GM19239 (cell line): ENCODE results near the gene PSG4.
"Not testable (repeated sequence)": the region's sequence is repeated elsewhere in the genome, so short reads cannot be mapped to it uniquely, and the experiment has no call there.

Source experiments
- DNase-seq: peaks from one replicate; pipeline ENCODE4 v3.0.0; 2011; ENCODE audit warnings: low spot score; ENCODE audit not compliant: insufficient read length
- FAIRE-seq: peaks from 2 replicates; lab custom pipeline; 2011; peaks lifted over from hg19 to GRCh38; lab: Jason Lieb, UNC

The PSG4 gene

DNA sequence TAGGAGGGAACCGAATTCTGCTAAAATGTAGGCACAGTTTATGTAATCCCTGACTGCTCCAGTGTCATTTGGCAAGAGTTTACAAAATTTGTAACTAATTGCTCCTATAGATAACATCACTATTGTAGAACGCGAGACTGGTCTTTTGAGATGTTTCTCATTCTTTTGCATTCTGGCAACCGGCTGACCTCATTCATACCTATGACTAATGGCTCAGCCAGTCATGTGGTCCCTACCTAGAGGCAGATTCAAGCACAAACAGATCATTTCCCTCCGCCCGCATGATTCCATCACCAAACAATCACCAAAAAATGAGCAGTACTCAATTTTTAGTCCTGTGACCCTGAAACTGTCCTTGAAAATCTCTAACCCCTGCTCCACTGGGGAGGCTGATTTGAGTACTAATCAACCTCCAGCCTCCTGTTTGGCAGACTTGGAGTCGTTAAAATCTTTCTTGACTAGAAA lies 4.1 kb downstream of the PSG4 start:
- not testable (repeated sequence) for FAIRE-seq, DNase-seq

DNA sequence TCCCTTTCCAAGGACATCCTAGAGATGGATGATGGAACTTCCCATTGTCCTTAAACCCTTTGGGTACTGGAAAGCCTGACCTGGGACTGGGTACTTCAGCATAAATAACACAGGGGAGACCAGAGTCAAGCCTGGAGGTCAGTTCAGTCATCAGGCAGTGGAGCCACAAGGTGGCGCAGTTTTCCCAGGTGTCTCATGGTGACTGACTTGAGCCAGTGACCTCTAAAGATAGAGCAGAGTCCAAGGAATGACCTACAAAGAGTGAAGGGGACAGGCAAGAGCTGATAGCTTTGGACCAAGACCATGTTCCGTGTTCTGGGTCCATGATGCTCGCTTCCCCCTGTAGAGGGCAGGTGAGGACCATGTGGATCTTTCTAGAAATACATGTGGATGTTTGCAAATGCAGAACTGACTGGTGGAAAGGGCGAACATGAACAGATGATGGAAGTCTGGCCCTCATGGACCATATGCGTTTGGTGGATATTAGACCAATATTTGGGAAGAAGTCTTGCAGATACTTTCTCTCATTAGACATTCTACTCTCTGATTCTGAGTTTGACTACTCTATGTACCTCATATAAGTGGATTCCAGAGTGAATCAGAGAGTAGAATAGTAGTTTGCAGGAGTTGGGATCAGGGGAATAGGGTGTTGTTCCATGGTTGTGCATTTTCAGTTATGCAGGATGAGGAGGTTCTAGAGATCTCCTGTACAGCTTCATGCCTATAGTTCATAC lies 6.6 kb downstream of the PSG4 start:
- not testable (repeated sequence) for FAIRE-seq, DNase-seq

DNA sequence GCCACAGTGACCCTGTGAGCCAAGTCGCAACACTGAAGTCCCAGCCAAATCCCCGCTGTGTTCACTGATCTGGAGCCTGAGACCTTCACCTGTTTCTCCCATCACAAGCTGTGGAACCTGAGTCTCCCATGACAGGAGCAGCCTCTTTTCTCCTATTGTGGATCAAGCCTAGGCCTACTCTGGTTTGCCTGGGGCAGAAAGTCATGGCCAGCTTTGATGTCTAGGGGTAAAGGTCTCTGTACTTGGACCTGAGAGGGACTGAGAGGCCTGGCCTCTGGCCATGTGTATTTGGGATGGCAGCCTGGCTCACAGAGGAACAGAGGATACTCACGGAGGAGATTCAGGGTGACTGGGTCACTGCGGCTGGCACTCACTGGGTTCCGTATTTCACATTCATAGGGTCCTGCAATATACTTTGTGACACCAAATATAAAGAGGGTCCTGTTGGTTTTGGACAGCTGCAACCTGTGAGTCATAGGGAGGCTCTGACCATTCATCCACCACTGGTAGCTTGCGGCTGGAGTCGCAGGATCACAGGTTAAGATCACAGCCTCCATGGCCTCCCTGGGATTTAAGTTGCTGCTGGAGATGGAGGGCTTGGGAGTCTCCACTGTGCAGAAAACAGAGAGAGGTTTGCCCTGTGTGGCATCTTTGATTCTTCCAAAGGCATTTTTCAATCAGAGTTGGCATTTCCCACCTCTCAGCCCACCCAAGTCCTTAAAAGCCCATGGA lies 7.6 kb downstream of the PSG4 start:
- not testable (repeated sequence) for FAIRE-seq, DNase-seq

DNA sequence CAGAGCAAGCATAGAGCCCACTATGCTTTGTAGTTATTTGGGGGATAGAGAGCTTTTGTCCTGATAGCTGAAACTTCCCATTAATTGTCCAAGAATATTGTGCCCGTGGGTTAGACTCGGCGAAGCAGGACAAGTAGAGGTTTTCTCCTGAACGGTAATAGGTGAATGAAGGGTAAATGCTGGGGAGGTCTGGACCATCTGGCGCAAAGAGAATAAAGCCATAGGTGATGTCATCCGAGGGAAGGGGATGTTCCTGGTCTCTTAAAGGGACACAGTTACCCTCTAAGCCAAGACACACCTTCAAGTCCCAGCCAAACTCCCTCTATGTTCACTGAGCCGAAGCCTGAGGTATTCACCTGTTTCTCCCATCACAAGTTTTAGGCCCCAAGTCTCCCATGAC lies 11.0 kb downstream of the PSG4 start:
- not testable (repeated sequence) for FAIRE-seq, DNase-seq

DNA sequence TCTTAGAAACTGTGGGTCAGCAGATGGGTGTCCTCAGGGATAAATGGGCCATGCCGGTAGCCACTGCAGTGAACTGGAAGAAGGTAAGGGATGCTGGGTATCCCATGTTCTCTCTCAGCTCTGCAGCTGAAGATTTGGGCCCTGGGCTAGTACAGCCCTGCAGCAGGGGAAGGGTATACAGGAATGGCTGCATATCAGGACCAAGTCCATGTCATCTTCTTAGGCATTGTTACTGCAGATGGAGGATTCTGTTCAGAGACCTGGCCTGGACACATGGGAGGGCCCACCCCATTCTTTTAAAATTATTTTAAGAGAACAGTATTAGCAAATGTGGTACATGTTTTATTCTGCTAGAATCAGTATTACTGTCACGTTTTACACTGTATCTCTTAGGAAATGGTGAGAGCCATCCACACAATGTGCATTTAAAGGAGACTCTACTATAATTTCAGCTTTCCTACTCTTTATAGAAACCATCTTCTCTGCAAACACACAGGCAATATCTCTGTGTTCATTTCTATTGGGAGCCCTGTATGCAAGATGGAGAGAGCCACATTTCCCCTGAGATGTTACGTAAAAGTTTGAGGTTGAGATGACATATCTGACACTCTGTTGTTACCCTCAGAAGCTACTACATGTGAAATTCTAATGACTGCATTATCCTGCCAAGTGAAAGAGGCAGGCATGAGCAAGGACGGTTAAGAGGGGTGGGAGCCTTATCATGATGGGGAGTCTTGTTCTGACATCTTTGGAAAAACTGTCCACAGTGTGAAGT lies 12.9 kb downstream of the PSG4 start:
- DNase-seq, FAIRE-seq: not testable (repeated sequence)

DNA sequence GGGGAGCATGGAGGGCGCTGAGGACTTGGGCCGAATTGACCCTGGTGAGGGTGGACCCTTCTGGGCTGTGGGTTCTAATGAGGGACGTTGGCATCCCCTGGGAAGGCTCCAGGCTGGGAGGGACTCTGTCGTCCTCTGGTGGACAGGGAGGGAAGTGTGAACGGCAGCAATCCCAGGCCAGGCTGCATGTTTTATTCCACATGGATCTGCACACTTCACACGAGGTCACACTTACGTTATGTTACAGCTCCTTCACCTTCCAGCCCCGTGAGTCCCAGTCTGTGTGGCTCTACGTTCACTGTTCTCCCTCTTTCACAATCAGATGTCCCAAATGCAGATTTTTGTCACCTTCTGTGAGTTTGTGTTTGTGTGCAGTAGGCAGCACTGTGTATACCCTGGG lies 17.3 kb downstream of the PSG4 start:
- not testable (repeated sequence) for DNase-seq, FAIRE-seq

DNA sequence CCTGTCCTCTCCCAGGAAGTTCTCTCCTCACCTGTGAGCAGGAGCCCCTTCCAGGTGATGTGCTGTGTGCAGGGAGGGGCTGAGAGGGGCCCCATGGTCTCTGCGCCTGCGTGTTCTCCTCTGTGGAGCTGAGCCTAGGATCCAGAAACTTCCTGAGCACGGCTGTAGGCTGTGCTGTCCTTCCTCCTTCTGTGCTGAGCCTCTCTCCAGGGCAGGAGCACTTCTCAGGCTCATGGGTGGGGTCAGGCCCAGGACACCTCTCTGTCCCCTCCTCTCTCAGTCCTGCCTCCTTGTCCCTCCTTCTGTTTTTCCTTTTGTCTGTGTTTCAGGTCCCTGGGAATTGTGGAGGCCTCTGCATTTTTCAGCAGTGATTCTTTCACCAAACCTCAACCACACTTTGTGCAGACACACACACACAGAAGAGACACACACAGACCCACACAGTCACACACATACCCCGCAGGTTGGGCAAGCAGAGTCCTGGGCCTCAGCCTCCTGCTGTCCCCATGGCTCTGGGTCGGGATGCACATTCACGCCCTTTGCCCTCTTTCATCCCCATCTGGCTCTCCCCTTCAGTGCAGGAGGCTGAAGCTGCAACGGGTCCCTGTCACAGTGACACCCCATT lies 19.0 kb downstream of the PSG4 start, which contains the start of gene PSG5:
Gene PSG5, minus strand, starts transcription at position 226 of the 625 bp plus-strand sequence. Its CDS starts 131 bp downstream, at position 95.
- not testable (repeated sequence) for FAIRE-seq

DNA sequence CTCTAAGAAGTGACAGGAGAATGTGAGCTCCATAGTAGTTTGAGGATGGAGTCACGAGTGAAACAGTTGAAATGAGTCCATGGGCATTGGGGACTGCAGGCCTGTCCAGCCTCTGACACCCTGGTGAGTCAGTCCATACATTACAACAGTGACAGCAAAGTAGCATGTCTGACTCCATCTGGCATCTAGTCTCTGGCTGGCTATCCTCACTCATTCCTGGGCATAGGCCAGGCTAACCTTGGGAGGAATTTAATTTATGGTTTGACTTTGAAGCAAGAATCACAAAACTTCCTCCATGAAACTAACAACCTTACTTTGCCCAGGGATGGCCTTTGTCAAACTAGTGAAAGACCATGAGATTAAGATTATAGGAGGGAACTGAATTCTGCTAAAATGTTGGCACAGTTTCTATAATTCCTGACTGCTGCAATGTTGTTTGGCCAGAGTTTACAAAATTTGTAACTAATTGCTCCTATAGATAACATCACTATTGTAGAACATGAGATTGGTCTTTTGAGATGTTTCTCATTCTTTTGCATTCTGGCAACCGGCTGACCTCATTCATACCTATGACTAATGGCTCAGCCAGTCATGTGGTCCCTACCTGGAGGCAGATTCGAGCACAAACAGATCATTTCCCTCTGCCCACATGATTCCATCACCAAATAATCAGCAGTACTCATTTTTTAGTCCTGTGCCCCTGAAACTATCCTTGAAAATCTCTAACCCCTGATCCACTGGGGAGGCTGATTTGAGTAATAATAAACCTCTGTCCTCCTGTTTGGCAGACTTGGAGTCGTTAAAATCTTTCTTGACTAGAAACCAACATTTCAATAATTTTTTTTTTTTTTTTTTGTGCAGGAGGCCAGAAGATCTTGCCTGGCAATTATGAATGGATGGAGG lies 23.3 kb downstream of the PSG4 start:
- FAIRE-seq, DNase-seq: not testable (repeated sequence)

More for the DNA sequence above, 19.0 kb downstream of the PSG4 start, which contains the start of gene PSG5:
- DNase-seq, result not testable (repeated sequence)

DNA sequence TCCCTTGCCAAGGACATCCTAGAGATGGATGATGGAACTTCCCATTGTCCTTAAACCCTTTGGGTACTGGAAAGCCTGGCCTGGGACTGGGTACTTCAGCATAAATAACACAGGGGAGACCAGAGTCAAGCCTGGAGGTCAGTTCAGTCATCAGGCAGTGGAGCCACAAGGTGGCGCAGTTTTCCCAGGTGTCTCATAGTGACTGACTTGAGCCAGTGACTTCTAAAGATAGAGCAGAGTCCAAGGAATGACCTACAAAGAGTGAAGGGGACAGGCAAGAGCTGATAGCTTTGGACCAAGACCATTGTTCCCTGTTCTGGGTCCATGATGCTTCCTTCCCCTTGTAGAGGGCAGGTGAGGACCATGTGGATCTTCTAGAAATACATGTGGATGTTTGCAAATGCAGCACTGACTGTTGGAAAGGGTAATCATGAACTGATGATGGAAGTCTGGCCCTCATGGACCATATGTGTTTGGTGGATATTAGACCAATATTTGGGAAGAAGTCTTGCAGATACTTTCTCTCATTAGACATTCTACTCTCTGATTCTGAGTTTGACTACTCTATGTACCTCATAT lies 25.8 kb downstream of the PSG4 start:
- DNase-seq, FAIRE-seq: not testable (repeated sequence)

DNA sequence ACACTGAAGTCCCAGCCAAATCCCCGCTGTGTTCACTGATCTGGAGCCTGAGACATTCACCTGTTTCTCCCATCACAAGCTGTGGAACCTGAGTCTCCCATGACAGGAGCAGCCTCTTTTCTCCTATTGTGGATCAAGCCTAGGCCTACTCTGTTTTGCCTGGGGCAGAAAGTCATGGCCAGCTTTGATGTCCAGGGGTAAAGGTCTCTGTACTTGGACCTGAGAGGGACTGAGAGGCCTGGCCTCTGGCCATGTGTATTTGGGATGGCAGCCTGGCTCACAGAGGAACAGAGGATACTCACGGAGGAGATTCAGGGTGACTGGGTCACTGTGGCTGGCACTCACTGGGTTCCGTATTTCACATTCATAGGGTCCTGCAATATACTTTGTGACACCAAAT lies 26.9 kb downstream of the PSG4 start:
- FAIRE-seq, DNase-seq: not testable (repeated sequence)

DNA sequence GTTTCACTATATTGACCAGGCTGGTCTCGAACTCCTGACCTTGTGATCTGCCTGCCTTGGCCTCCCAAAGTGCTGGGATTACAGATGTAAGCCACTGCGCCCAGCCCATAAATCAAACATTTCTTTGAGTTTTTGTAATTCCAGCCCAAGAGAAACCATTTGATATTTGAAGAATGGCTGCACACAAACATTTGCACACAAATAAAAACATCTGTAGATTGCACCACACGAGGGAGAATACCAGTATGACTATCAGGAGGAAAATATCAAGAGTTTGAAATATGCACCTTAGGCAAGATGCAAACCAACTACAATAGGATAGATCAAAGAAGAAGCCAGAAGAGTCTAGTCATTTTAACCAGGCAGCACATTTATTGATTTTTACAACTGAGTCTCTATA lies 39.5 kb downstream of the PSG4 start:
- not testable (repeated sequence) for DNase-seq, FAIRE-seq

DNA sequence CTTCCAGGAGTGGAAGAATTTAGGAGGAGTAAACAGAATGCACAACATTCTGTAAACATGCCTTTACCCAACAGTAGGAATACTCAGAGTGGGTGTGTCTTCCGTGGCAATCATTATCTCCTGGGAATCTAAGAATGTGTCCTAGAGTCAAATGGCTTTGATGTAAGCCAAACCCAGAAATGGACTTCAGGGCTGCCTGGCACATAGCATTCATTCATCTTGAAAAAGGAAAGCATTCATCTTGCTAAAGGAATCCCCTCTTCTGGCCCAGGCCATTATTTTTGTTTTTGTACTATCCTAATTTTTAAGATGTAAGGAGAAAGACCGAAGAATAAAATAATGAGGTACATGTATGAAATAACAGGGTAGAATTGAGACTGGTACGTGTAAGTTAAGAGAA lies 42.3 kb downstream of the PSG4 start:
- DNase-seq, result not testable (repeated sequence)

DNA sequence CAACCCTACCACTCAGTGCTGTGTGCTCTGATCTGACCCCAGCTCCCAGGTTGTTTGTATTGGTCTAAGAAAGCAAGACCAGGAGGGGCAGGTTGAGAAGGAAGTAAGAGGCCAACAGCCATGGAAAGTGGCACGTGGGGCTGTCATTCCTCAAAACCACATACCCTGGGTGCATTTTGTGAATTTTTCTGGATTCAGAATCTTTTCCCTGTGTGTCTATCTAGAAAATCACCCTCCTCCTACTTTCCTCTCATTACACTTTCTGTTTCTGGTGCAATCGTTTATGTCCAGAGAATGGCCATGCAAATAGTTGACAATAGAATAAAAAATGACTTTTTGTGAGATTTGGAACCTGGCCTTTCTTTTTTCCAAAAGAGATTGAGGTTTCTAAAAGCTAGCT lies 43.2 kb downstream of the PSG4 start:
- not testable (repeated sequence) for FAIRE-seq

More for the DNA sequence above, 42.3 kb downstream of the PSG4 start:
- not testable (repeated sequence) for FAIRE-seq

DNA sequence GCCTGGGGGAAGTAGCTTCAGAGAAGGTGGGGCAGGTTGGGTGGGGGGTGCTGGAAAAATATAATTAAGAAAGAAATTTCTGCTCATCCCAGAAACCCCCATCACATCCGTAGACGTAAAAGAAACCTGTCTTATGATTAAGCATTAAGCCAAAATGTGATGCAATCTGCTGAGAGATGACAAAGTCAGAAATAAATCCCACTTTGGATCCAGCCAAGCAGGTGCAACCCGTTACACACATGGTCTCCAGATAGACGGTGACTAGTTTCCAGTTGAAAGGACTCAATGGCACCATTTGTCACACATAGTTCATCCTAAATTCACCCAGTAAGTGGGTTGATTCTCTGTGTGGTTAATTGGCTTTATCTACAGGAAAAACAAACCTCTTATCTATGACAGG lies 53.2 kb downstream of the PSG4 start:
- DNase-seq (no peak), FAIRE-seq (no peak)

More for the DNA sequence above, 43.2 kb downstream of the PSG4 start:
- not testable (repeated sequence) for DNase-seq

DNA sequence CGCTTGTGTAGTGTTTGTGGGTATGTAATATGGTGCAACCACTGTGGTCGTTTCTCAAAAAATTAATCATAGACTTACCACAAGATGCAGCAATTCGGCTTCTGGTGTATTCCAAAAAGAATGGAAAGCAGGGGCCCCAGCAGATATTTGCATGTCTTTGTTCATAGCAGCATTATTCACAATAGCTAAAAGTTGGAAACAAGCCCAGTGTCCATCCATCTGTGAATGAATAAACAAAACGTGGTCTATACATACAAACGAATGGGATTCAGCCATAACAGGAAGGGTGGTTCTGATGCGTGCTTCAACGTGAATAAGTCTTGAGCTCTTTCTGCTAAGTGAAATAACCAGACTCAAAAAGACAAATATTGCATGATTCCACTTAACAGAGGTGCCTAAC lies 55.6 kb downstream of the PSG4 start:
- not testable (repeated sequence) for FAIRE-seq, DNase-seq

DNA sequence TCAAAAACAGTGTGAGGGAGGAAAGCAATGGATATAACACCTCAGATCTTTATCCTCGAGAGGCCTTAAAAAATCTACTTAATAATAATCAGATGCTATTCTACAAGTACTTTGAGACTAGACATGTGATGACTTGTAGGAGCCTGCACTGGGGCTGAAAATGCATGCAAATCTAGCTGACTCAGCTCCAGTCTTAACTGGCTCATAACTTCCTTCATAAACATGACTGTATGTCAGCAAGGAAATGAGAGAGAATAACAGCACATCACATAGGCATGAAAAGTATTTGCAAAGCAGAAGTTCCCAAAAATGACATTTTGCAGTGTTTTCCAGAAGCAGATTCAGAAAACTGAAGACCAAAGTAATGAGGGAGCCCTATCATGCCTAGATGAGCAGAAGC lies 57.2 kb downstream of the PSG4 start:
- DNase-seq (no peak), FAIRE-seq (no peak)
